ENCODE results near the gene MYO5B.

Gene MYO5B

DNA sequence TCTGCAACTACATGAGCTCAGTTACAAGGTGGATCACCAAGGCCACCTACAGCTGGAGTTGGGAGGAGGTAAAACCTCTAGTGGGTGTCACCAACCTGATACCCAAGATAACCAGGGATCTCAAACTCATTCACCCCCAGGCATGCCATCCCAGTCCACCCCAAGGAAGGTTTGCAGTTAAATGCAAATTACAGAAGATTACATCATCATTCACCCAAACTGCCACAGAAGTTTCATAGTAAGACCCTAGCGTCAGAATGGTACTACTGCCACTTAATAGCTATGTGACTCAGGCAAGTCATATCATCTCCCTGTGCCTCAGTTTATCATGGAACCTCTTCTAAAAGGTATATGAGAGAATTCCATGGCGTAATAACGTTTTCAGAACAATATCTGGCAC is 111.2 kb downstream of the MYO5B start:
- TF ChIP-seq JUND (IDR thresholded peaks at IDR 0.05; ENCODE audit: low read depth): no peak
- in situ Hi-C loops (cut with HindIII; ENCODE audit: low pct_unique_long_range_greater_than_20kb, low sequenced_read_pairs): no loop called here
- DNase-seq (ENCODE audit: low read depth in 1 of 2, low spot score in 1 of 2): no peak

DNA sequence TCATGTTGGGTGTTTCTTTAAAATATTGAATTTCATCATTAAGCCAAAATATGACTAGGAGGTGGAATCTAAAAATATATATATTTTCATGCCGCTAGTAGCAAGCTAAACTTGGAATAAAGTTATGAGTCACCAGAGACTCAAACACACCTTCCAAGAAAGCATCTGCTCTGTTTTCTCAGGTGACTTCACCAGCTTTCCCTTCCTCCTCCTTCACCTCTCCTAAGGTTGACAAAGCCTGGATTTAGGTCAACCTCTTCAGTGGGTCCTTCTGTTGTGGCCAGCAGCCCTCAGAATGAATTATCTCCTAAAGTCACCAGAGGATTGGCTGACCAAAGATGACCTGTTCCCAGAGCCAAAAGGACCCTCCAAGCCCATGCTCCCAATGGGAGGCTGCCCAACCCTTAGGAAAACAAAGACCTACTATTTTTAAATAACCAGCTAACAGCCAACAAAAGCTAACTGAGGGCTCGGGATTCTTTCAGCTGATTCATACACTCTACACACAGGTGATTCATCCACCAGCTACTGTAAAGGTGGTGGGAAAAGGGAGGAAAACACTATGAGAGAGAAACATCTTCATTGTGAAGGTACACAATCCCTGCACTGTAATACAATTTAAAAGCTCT is 113.9 kb downstream of the MYO5B start:
- DNase-seq (ENCODE audit: low read depth in 1 of 2, low spot score in 1 of 2): peak in 1 of 2 experiments; percentile 1
- TF ChIP-seq JUND (IDR thresholded peaks at IDR 0.05; ENCODE audit: low read depth): no peak
- in situ Hi-C loops (cut with HindIII; ENCODE audit: low pct_unique_long_range_greater_than_20kb, low sequenced_read_pairs): no loop called here

DNA sequence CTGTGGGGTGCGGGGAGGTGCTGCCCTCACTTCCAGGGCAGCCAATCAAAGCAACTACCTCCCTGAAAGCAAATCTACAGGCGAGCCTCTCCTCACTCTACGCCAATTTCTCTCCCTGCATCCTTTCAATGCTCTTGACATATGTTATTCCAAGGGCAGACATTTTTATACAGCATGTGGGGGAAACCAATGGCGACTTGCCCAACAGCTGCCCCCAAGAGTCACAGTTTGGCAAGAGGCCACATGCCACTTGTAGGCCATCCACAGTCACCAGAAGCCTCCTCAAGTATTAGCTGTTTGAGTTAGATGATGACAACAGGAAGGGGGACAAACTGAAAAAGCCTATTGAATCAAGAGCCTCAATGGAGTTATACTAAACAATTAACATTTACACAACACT is 114.6 kb downstream of the MYO5B start:
- no peak for TF ChIP-seq JUND (IDR thresholded peaks at IDR 0.05; ENCODE audit: low read depth)
- in situ Hi-C loops (cut with HindIII; ENCODE audit: low pct_unique_long_range_greater_than_20kb, low sequenced_read_pairs): no loop called here
- DNase-seq (ENCODE audit: low read depth in 1 of 2, low spot score in 1 of 2): no peak

DNA sequence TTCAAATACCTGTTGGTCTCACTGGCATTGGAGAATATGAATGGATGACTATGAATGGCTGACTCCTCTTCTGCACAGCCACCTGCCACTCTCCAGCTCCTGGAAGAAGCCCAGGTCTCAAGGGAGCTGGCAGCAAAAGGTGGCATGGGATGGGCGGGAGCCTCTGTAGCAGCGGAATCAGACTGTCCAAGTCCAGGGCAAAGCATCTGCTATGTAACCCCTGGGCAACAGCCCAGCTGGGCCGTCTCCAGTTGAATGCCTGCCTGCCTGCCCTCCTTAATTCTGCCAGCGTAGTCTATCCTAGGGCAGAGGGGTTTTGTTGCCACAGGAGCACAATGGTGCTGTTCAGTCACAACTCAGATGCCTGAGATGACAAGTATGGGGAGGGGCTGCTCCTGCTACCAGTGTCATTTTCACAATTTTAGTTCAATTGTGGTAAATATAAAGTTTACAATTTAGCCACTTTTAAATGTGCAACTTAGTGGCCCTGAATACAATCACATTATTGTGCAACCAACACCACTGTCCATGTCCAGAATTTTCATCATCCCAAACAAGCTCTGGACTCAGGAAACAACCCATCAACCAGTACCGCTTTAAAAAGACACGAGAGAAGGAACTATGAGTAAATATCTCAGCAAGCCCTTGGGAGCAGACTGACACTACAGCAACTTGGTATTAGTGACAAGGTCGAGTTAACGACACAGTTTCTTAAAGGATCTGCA is 115.2 kb downstream of the MYO5B start:
- no peak for TF ChIP-seq JUND (IDR thresholded peaks at IDR 0.05; ENCODE audit: low read depth)
- DNase-seq (ENCODE audit: low read depth in 1 of 2, low spot score in 1 of 2): no peak
- in situ Hi-C loops (cut with HindIII; ENCODE audit: low pct_unique_long_range_greater_than_20kb, low sequenced_read_pairs): no loop called here

DNA sequence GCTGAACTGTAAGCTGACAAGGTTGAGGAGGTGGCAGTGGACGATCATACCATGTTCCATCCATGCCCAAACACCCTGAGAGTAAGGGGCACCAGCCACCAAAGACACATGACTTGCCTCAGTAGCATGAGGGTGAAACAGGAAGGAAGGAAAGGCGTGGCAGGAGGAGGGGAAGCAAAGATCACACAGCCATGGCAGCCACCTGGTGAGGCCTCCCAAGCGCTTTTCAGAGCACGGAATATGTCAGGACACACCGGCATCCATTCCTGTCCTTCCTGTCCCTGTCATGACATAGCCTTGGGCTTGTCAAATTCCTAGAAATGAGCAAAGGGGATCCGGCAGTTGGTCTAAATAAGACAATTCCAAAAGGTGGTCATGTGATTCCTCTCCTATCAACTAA is 118.7 kb downstream of the MYO5B start:
- no peak for DNase-seq (ENCODE audit: low read depth in 1 of 2, low spot score in 1 of 2)

DNA sequence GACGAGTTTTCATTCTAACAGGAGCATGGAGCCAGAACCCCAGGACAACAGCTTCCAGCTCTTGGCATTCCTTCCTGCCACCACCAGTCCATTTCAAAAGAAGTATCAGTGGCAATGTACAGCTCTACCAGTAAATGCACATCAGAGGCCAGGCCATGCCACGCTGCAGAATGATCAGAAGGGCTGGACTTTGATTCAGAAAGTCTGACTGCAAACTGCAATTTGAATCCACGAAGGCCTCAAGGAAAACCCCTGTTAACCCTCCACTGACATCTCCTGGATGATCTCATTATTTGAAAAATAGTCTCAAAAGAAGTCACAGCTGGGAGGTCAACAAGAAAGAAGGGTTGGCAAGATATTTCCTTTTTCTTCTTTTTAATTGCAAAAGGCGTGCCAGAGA is 119.2 kb downstream of the MYO5B start:
- no peak for TF ChIP-seq JUND (IDR thresholded peaks at IDR 0.05; ENCODE audit: low read depth)
- in situ Hi-C loops (cut with HindIII; ENCODE audit: low pct_unique_long_range_greater_than_20kb, low sequenced_read_pairs): no loop called here
- no peak for DNase-seq (ENCODE audit: low read depth in 1 of 2, low spot score in 1 of 2)

More for the DNA sequence above, 118.7 kb downstream of the MYO5B start:
- no peak for TF ChIP-seq JUND (IDR thresholded peaks at IDR 0.05; ENCODE audit: low read depth)
- in situ Hi-C loops (cut with HindIII; ENCODE audit: low pct_unique_long_range_greater_than_20kb, low sequenced_read_pairs): no loop called here

DNA sequence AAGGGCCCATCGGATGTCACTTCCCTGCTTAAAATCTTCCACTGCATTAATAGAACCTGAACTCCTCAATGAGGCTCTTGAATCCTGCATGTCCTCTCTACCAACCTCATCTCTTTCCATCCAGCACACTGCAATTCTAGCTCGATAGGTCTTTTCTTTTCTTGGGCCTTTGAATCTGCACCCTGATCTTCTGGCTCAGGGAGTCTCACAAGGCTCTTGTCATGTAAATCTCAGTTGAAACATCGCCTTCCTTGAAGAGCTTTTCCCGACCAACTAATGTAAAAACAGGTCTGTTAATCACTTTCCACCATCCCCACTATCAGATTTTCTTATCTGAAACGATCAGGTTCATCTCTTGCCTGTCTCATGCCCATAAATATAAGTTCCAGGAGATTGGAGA is 120.5 kb downstream of the MYO5B start:
- DNase-seq (ENCODE audit: low read depth in 1 of 2, low spot score in 1 of 2): no peak
- TF ChIP-seq JUND (IDR thresholded peaks at IDR 0.05; ENCODE audit: low read depth): no peak
- in situ Hi-C loops (cut with HindIII; ENCODE audit: low pct_unique_long_range_greater_than_20kb, low sequenced_read_pairs): no loop called here

DNA sequence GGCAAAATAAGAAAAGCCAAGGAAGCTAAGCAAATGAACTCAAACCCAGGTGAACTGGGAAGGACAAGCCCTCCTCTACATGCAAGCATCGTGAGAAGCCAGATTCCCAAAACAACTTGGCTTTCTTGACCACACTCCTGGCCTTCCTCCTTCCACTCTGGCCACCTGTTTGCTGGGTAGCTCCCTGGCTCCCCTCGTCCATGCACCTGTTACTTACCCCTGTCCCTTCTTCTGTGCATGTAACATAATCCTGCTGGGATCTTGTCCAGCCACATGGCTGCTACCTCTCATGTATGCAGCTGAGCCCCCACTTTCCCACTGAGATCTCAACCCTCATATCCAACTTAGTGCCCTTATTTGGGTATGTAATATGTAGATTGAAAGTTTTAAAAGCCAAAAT is 121.6 kb downstream of the MYO5B start:
- TF ChIP-seq JUND (IDR thresholded peaks at IDR 0.05; ENCODE audit: low read depth): no peak
- in situ Hi-C loops (cut with HindIII; ENCODE audit: low pct_unique_long_range_greater_than_20kb, low sequenced_read_pairs): no loop called here
- no peak for DNase-seq (ENCODE audit: low read depth in 1 of 2, low spot score in 1 of 2)

DNA sequence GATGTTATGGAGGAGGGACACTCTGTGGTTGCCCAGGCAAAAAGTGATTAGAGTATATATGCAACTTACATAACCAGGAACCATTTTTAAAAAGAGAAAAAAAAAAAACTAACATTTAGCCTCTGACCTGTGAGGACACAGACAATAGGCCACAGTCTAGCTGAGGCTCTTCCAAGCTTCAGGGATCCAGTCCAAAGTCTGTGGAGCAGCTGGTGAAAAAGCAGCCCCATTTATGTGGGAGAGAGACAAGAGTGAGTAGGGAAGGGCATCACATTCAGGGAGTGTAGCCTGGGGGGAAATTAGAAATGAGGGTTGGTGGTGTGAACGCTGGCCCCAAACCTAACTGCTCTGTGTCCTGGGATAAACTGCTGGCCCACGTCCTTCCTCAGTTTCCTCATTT is 122.8 kb downstream of the MYO5B start:
- in situ Hi-C loops (cut with HindIII; ENCODE audit: low pct_unique_long_range_greater_than_20kb, low sequenced_read_pairs): no loop called here
- no peak for DNase-seq (ENCODE audit: low read depth in 1 of 2, low spot score in 1 of 2)
- TF ChIP-seq JUND (IDR thresholded peaks at IDR 0.05; ENCODE audit: low read depth): no peak

DNA sequence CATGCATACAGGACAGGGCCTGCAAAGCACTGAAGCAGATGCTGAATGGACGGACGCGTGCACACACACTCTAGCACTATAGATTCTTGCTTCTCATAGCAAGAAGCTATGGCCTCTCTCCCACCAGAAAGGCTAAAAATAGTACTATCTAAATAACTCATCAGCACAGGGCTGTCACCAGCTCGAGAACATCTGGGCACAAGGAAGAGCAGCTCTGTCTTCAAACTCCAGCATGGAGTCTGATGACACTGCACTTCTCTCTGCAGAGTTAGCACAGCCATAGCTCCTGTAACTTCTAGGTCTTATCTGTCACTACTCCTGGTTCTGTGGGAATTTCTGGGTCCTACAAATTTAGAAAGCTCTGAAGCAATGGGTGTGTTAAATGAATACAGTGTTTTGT is 123.5 kb downstream of the MYO5B start:
- no peak for DNase-seq (ENCODE audit: low read depth in 1 of 2, low spot score in 1 of 2)
- in situ Hi-C loops (cut with HindIII; ENCODE audit: low pct_unique_long_range_greater_than_20kb, low sequenced_read_pairs): no loop called here

DNA sequence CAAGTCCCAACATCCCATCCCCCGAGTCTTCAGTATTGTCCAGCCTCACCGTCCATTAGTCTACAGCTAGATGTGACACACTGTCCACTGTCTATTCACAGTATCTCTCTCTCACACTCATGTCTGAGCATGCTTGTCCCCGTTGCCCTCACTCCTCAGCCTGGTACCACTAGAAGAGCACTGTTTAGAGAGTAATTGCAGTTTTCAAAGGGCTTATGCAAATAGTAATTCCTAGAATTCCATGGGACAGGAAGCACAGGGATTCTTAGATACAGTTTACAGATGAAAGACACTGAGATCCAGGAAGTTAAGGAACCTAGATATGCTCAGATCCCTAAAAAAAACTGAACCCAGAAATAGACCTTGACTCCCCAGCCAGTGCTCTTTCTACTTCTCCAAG is 125.5 kb downstream of the MYO5B start:
- in situ Hi-C loops (cut with HindIII; ENCODE audit: low pct_unique_long_range_greater_than_20kb, low sequenced_read_pairs): no loop called here
- no peak for TF ChIP-seq JUND (IDR thresholded peaks at IDR 0.05; ENCODE audit: low read depth)
- no peak for DNase-seq (ENCODE audit: low read depth in 1 of 2, low spot score in 1 of 2)

More for the DNA sequence above, 123.5 kb downstream of the MYO5B start:
- TF ChIP-seq JUND (IDR thresholded peaks at IDR 0.05; ENCODE audit: low read depth): no peak

DNA sequence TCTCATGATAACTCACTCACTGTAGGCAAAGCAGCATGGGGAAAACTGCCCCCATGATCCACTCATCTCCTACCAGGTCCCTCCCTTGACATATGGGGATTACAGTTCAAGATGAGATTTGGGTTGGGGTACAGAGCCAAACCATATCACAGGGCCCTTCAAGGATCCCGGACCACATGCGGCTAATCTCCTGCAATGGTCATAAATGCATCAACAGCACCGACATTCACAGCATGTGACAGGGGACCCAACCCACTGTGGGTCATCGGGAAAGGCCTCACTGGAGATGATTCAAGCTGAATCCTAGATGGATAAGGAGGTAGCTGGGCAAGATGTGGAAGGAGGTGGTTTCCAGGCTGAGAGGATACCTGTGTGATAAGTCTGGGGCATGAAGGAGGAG is 129.4 kb downstream of the MYO5B start:
- no peak for TF ChIP-seq JUND (IDR thresholded peaks at IDR 0.05; ENCODE audit: low read depth)
- in situ Hi-C loops (cut with HindIII; ENCODE audit: low pct_unique_long_range_greater_than_20kb, low sequenced_read_pairs): no loop called here

DNA sequence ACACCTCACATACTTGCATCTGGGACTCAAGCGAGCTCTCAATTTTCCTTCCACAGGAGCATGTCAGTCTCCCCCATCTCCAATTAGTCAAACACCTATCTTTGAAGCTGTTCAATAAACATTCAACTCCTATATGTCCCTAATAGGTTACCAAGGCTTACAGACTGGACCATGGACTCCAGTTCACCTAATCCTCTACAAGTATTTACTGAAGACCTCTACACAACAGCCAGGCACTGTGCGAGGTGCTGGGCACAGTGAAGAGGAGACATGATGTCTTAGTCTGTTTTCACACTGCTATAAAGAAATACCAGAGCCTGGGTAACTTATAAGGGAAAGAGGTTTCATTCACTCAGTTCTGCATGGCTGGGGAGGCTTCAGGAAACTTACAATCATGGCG is 129.9 kb downstream of the MYO5B start:
- DNase-seq (ENCODE audit: low read depth in 1 of 2, low spot score in 1 of 2): no peak
- TF ChIP-seq JUND (IDR thresholded peaks at IDR 0.05; ENCODE audit: low read depth): no peak
- in situ Hi-C loops (cut with HindIII; ENCODE audit: low pct_unique_long_range_greater_than_20kb, low sequenced_read_pairs): no loop called here

More for the DNA sequence above, 129.4 kb downstream of the MYO5B start:
- no peak for DNase-seq (ENCODE audit: low read depth in 1 of 2, low spot score in 1 of 2)
